Stomach (tissue), 19 donors: ENCODE measurements around the gene TMEM208. TPM values are rescaled to one million over a fixed set of nuclear protein-coding genes. Genes with fewer than 3 reads are reported as not detected.

Experiments
- DNase-seq, 2 donors: peaks; one replicate each; pipeline versions ENCODE4 v3.0.0 to v3.0.0-alpha.2; 2013 to 2019
- H3K27ac ChIP-seq, 5 donors: fragments of 200-600 bp in 4 of 5; sonication (generic) in 4 of 5; one replicate each; pipeline ENCODE4 v1.5.1; 2013 to 2019; ENCODE audit warnings: mild to moderate bottlenecking in 1 of 5, moderate library complexity in 1 of 5
- H3K27me3 ChIP-seq, 3 donors: fragments of 200-600 bp; sonication (generic); one replicate each; pipeline ENCODE4 v1.5.1; 2017 to 2019; ENCODE audit warnings: mixed run types in 1 of 3
- H3K36me3 ChIP-seq, 4 donors: fragments of 200-600 bp; sonication (generic); 1 replicate in 3 of 4; 2 replicates in 1 of 4; pipeline ENCODE4 v1.5.1; 2016 to 2019
- H3K4me1 ChIP-seq, 4 donors: fragments of 200-600 bp; sonication (generic); one replicate each; pipeline ENCODE4 v1.5.1; 2016 to 2019
- H3K4me3 ChIP-seq, 4 donors: fragments of 200-600 bp; sonication (generic) in 3 of 4; one replicate each; pipeline ENCODE4 v1.5.1; 2016 to 2019; ENCODE audit warnings: mild to moderate bottlenecking in 1 of 4
- H3K9me3 ChIP-seq, 4 donors: fragments of 200-600 bp; sonication (generic); one replicate each; pipeline ENCODE4 v1.5.1; 2016 to 2019
- EP300 ChIP-seq: sonication (generic); formaldehyde crosslinking; IDR thresholded peaks from one replicate; pipeline ENCODE4 v1.6.1; 2017; ENCODE audit warnings: antibody characterized with exemption
- POLR2A ChIP-seq, 4 donors: fragments of 450-650 bp; IDR thresholded peaks; one replicate each; pipeline ENCODE4 v1.6.1; 2016; ENCODE audit warnings: antibody characterized with exemption in 4 of 4, control low read depth in 2 of 4, mild to moderate bottlenecking in 1 of 4, moderate library complexity in 1 of 4
- POLR2AphosphoS5 ChIP-seq, 3 donors: sonication (generic); formaldehyde crosslinking; IDR thresholded peaks; one replicate each; pipeline ENCODE4 v1.6.1; 2016; ENCODE audit warnings: antibody characterized with exemption in 3 of 3
- WGBS, 5 donors: extraction: QIAGEN DNeasy Blood & Tissue Kit in 3 of 5; methylation state at CpG; one replicate each; pipeline versions ENCODE4 v1.1.5 to v1.1.7; 2013 to 2018; 5-methylcytosine and 5-hydroxymethylcytosine counted together
- intact Hi-C: fragments of 100-400 bp; cut with DNase I; formaldehyde crosslinking; loops from one replicate; pipeline ENCODE4 v1.15.1; 2023; ENCODE audit warnings: low total_unique reads
- long read RNA-seq, 10 donors: transcript quantifications; one replicate each; lab custom pipeline, GENCODE V29; 2026
- polyA plus RNA-seq, 3 donors: library from polyadenylated mRNA; stranded (reverse); fragments of 200-250 nt; gene quantifications; one replicate each; pipeline ENCODE4 v1.2.3, GENCODE V29; 2013
- total RNA-seq, 5 donors: library from RNA; depleted of rRNA; stranded (reverse); fragments of >200 nt; gene quantifications; one replicate each; pipeline versions ENCODE4 v1.1.0 to v1.2.3, GENCODE V29; 2014 to 2016
- TF ChIP-seq, protein P1 (sequence below), 7 experiments: fragments of 450-650 bp in 4 of 7; fragments of 200-600 bp in 3 of 7; sonication (generic) in 3 of 7; IDR thresholded peaks; one replicate each; pipeline ENCODE4 v1.5.1; 2016 to 2019; ENCODE audit warnings: antibody characterized with exemption in 7 of 7, control low read depth in 2 of 7, mild to moderate bottlenecking in 1 of 7
- donor health status: healthy with polysubstance abuse.
- donor health status: Bipolar disorder and iron deficiency.
- donor health status: healthy.

TMEM208 gene
- total RNA-seq: 100 to 1,000 TPM in 1 of 5 donors, 10 to 100 TPM in 3, 1 to 10 TPM in 1; 8.7 to 126 (median 46.4) TPM
- polyA plus RNA-seq: 100 to 1,000 TPM in 1 of 3 donors, 10 to 100 TPM in 2; 39.6 to 141 (median 89.2) TPM
- long read RNA-seq, donor 1, transcript TMEM208-201 (6 exons, 793 nt): major isoform, 9 of 13 reads
- long read RNA-seq, donor 1, partial matches to known transcripts: 0 of 13 reads
- long read RNA-seq, donor 1, other reads (novel, unspliced or antisense): 0 of 13 reads
- long read RNA-seq, donor 2, transcript TMEM208-201 (6 exons, 793 nt): major isoform, 22 of 25 reads
- long read RNA-seq, donor 2, partial matches to known transcripts: 0 of 25 reads
- long read RNA-seq, donor 2, other reads (novel, unspliced or antisense): 0 of 25 reads
- long read RNA-seq, donor 3, transcript TMEM208-201 (6 exons, 793 nt): major isoform, 7 of 13 reads
- long read RNA-seq, donor 3, partial matches to known transcripts: 0 of 13 reads
- long read RNA-seq, donor 3, other reads (novel, unspliced or antisense): 0 of 13 reads
- long read RNA-seq, donor 4, partial matches to known transcripts: 0 of 5 reads
- long read RNA-seq, donor 4, other reads (novel, unspliced or antisense): 0 of 5 reads
- long read RNA-seq, donor 5, transcript TMEM208-201 (6 exons, 793 nt): major isoform, 15 of 17 reads
- long read RNA-seq, donor 5, partial matches to known transcripts: 0 of 17 reads
- long read RNA-seq, donor 5, other reads (novel, unspliced or antisense): 0 of 17 reads
- long read RNA-seq, donor 6, transcript TMEM208-201 (6 exons, 793 nt): major isoform, 48 of 55 reads
- long read RNA-seq, donor 6, partial matches to known transcripts: 0 of 55 reads
- long read RNA-seq, donor 6, other reads (novel, unspliced or antisense): 0 of 55 reads
- long read RNA-seq, donor 7, transcript TMEM208-201 (6 exons, 793 nt): major isoform, 23 of 26 reads
- long read RNA-seq, donor 7, partial matches to known transcripts: 0 of 26 reads
- long read RNA-seq, donor 7, other reads (novel, unspliced or antisense): 0 of 26 reads
- long read RNA-seq, donor 8, transcript TMEM208-201 (6 exons, 793 nt): major isoform, 27 of 36 reads
- long read RNA-seq, donor 8, partial matches to known transcripts: 6 of 36 reads
- long read RNA-seq, donor 8, other reads (novel, unspliced or antisense): 0 of 36 reads
- long read RNA-seq, donor 9, transcript TMEM208-201 (6 exons, 793 nt): major isoform, 25 of 29 reads
- long read RNA-seq, donor 9, partial matches to known transcripts: 0 of 29 reads
- long read RNA-seq, donor 9, other reads (novel, unspliced or antisense): 0 of 29 reads
- long read RNA-seq, donor 10, transcript TMEM208-201 (6 exons, 793 nt): major isoform, 13 of 13 reads
- long read RNA-seq, donor 10, partial matches to known transcripts: 0 of 13 reads
- long read RNA-seq, donor 10, other reads (novel, unspliced or antisense): 0 of 13 reads

DNA sequence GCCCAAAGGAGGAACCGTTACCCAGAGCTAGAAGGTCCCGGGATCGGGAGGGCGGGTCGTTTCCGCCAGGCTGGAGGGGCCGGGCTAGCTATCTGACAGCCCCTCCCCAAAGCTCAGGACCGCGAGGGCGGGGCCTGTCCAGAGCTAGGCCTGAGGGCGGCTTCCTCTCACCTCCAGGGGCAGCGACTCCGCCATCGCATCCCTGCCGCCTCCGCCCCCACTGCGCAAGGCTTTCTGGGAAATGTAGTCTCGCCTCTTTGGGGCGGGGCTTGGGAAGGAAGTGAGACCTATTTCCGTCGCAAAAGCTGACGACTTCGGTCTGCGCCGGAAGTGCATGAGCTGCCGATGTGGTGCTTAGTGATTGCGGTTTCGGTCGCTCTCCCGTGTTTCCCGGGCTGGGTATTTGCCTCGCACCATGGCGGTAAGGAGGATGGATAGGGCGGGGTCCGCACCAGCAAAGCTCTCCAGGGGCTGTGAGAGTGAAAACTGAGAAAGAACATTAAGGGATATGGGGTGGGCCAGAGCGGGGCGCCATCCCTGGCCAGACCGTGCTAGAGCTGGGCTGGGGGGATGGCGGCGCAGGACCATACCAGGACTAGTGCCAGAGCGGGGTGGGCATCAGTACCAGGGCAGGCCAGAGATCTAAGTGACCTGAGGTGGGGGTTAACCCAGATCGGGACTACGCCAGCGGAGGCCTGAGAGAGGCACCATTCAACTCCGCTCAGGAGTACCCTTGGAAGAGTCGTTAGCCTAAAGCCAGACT, at the start of gene TMEM208:
Gene TMEM208, plus strand, starts transcription at position 327 of the 763 bp plus-strand sequence. Its CDS starts 89 bp downstream, at position 416.
- 0 to 1% (median 1%) methylated on average over 36 to 46 of the region's 46 CpGs for WGBS, 5 donors

GRCh38 chr16:67177743-67178699, 48.9 kb upstream of the TMEM208 start:
- 3 to 24% (median 4%) methylated on average over 12 to 73 of the region's 73 CpGs for WGBS, 5 donors
- peak; percentile 88 to 94 for DNase-seq
- Histone ChIP-seq H3K4me1 (peaks cover 37 to 87% (median 58%) of the 10 kb centered on the region in 4 donors), H3K4me3 (peak overlapping the region; percentile 36 to 53 (median 48)), H3K27me3 (peaks cover 0 to 18% (median 0%) of the 10 kb centered on the region in 3 donors), H3K36me3 (peaks cover 0 to 7% (median 1%) of the 10 kb centered on the region in 4 donors), H3K9me3 (no peaks in the 10 kb centered on the region), H3K27ac (peak overlapping the region; percentile 76 to 92 (median 85))
- TF ChIP-seq POLR2AphosphoS5 (IDR thresholded peaks at IDR 0.05) (peak in 2 of 3 donors; percentile 80 to 87), EP300 (no peak), POLR2A (IDR thresholded peaks at IDR 0.05) (no peak)
- TF ChIP-seq, protein P1, sequence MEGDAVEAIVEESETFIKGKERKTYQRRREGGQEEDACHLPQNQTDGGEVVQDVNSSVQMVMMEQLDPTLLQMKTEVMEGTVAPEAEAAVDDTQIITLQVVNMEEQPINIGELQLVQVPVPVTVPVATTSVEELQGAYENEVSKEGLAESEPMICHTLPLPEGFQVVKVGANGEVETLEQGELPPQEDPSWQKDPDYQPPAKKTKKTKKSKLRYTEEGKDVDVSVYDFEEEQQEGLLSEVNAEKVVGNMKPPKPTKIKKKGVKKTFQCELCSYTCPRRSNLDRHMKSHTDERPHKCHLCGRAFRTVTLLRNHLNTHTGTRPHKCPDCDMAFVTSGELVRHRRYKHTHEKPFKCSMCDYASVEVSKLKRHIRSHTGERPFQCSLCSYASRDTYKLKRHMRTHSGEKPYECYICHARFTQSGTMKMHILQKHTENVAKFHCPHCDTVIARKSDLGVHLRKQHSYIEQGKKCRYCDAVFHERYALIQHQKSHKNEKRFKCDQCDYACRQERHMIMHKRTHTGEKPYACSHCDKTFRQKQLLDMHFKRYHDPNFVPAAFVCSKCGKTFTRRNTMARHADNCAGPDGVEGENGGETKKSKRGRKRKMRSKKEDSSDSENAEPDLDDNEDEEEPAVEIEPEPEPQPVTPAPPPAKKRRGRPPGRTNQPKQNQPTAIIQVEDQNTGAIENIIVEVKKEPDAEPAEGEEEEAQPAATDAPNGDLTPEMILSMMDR (IDR thresholded peaks at IDR 0.05): peak in 2 of 7 experiments; percentile 11 to 35
- intact Hi-C loops: no loop called here

More for the DNA sequence above, at the start of gene TMEM208:
- TF ChIP-seq, protein P1 (IDR thresholded peaks at IDR 0.05): peak in 1 of 7 experiments; percentile 39
- peak; percentile 93 to 99 (median 98) for TF ChIP-seq POLR2AphosphoS5 (IDR thresholded peaks at IDR 0.05)
- TF ChIP-seq EP300: no peak
- TF ChIP-seq POLR2A (IDR thresholded peaks at IDR 0.05): no peak
- H3K27ac ChIP-seq: peak within 1 kb of the TSS; percentile 74 to 87 (median 86)
- H3K4me1 ChIP-seq: peaks cover 9 to 55% (median 38%) of the 10 kb centered on the region in 4 donors
- H3K4me3 ChIP-seq: peak within 1 kb of the TSS; percentile 92 to 100 (median 99)
- peak; percentile 98 to 99 for DNase-seq
- intact Hi-C loops: no loop called here
- H3K36me3 ChIP-seq: peaks cover 28 to 47% (median 41%) of the 10 kb centered on the region in 4 donors
- H3K27me3 ChIP-seq: no peaks in the 10 kb centered on the region
- H3K9me3 ChIP-seq: no peaks in the 10 kb centered on the region

DNA sequence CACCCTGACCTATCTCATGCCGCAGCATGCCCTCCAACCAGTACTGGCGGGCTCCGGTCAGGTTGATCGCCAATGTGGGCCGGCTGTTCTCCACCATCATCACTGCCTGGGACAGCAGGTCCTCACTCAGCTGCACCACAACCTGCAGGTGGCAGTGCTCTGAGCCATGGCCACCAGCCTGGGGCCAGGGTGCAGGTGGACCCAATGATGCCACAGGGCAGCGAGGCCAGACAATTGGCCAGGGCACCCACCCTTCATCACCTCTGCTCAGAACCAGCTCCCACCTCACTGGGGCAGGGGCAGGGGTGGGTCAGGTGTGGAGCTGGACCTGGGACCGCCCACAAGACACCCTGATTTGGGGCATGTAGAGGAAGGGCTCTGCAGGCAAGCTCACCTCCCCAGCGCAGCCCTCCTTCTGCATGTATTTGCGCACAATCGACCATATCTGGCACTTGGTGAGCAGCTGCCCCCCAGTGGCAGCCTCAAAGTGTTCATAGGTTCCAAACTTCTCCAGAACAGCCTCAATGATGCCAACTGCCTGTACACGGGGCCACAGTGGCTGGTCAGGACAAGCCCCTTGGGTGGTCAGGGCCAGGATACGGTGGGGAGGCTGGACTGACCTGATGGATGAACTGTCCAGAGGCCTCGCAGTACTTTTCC, 47.4 kb upstream of the TMEM208 start:
- Histone ChIP-seq H3K27ac (no peak overlapping the region), H3K36me3 (peaks cover 0 to 7% (median 1%) of the 10 kb centered on the region in 4 donors), H3K4me1 (peaks cover 30 to 82% (median 51%) of the 10 kb centered on the region in 4 donors), H3K27me3 (peaks cover 0 to 8% (median 0%) of the 10 kb centered on the region in 3 donors), H3K4me3 (no peak overlapping the region), H3K9me3 (no peaks in the 10 kb centered on the region)
- 84 to 94% (median 91%) methylated on average over 9 to 13 of the region's 13 CpGs for WGBS, 5 donors
- intact Hi-C loops: no loop called here
- DNase-seq: no peak
- TF ChIP-seq EP300: no peak
